Prostate gland (tissue), 2 donors: ENCODE measurements around the gene MND1.

Experiments
- POLR2A ChIP-seq: fragments of 450-650 bp; IDR thresholded peaks from one replicate; pipeline ENCODE4 v1.6.1; 2016; ENCODE audit warnings: antibody characterized with exemption, mild to moderate bottlenecking
- POLR2AphosphoS5 ChIP-seq: sonication (generic); formaldehyde crosslinking; IDR thresholded peaks from one replicate; pipeline ENCODE4 v1.6.1; 2017; ENCODE audit warnings: antibody characterized with exemption
- TF ChIP-seq, protein P1 (sequence below), 4 experiments: fragments of 200-600 bp in 2 of 4; fragments of 450-650 bp in 2 of 4; sonication (generic) in 2 of 4; IDR thresholded peaks; 1 replicate in 3 of 4; 2 replicates in 1 of 4; pipeline ENCODE4 v1.5.1; 2016 to 2019; ENCODE audit warnings: antibody characterized with exemption in 4 of 4, mild to moderate bottlenecking in 2 of 4, moderate library complexity in 2 of 4

- TF ChIP-seq, protein P1, sequence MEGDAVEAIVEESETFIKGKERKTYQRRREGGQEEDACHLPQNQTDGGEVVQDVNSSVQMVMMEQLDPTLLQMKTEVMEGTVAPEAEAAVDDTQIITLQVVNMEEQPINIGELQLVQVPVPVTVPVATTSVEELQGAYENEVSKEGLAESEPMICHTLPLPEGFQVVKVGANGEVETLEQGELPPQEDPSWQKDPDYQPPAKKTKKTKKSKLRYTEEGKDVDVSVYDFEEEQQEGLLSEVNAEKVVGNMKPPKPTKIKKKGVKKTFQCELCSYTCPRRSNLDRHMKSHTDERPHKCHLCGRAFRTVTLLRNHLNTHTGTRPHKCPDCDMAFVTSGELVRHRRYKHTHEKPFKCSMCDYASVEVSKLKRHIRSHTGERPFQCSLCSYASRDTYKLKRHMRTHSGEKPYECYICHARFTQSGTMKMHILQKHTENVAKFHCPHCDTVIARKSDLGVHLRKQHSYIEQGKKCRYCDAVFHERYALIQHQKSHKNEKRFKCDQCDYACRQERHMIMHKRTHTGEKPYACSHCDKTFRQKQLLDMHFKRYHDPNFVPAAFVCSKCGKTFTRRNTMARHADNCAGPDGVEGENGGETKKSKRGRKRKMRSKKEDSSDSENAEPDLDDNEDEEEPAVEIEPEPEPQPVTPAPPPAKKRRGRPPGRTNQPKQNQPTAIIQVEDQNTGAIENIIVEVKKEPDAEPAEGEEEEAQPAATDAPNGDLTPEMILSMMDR (IDR thresholded peaks at IDR 0.05): no peak
- no peak for TF ChIP-seq POLR2AphosphoS5
- TF ChIP-seq POLR2A: no peak
Observed at GRCh38 chr4:153342751-153343552, 1.5 kb upstream of the MND1 start.
